HuH-7.5 (cell line): ENCODE data around the gene CNTNAP2.
"Not testable (repeated sequence)": the region's sequence is repeated elsewhere in the genome, so short reads cannot be mapped to it uniquely, and the experiment has no call there.

Experiments
- DNase-seq: peaks from one replicate; pipeline ENCODE4 v3.0.0; 2011; ENCODE audit warnings: low spot score

The CNTNAP2 gene

GRCh38 chr7:147650991-147651390 lies 1534.4 kb downstream of the CNTNAP2 start:
- no peak for DNase-seq

- no peak for DNase-seq
Measured at GRCh38 chr7:147651601-147652000, 1535.0 kb downstream of the CNTNAP2 start.

- no peak for DNase-seq
Measured at GRCh38 chr7:147653456-147653855, 1536.9 kb downstream of the CNTNAP2 start.

- no peak for DNase-seq
Measured at GRCh38 chr7:147658392-147658967, 1541.9 kb downstream of the CNTNAP2 start.

- DNase-seq, result no peak
Measured at GRCh38 chr7:147659036-147659995, 1542.7 kb downstream of the CNTNAP2 start.

- DNase-seq, result no peak
Measured at GRCh38 chr7:147664541-147664940, 1547.9 kb downstream of the CNTNAP2 start.

DNA sequence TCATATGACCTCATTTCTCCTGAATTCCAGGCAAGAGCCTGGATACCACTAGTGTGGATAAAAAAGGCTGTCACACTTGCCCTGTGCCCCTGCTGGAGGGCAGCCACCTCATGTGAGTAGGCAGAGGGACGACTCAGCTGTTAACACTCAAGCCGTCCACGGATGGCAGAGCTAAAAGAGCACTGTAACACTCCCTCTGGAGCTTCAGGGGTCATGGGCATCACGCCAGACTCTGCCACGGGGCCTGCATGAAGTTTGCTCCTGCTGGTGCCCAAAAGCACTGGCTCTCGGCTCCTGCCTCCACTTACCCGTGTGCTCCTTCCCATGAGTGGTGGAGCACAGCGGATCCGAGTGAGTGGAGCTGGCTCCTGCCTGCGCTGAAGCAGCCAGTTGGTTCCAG lies 1554.2 kb downstream of the CNTNAP2 start:
- DNase-seq, result no peak

- no peak for DNase-seq
Measured at GRCh38 chr7:147674705-147675104, 1558.1 kb downstream of the CNTNAP2 start.

DNA sequence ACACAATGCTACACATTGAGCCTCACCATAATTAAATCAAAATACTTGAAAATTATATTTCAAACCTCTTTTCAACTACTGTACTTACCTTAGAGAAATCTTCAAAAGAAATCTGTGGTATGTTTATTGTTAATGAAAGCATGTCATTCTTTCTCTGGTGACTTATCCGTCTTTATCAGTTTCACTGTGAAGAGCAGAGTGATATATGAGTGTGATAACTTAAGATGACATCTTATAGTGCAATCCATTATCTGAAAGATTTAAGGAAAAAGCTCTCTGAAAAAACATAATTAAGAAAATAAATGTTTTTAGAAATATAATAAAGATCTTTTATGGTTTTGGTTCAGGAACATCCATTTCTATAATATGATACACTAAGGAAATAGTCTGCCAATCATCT lies 1562.3 kb downstream of the CNTNAP2 start:
- DNase-seq, result no peak

DNA sequence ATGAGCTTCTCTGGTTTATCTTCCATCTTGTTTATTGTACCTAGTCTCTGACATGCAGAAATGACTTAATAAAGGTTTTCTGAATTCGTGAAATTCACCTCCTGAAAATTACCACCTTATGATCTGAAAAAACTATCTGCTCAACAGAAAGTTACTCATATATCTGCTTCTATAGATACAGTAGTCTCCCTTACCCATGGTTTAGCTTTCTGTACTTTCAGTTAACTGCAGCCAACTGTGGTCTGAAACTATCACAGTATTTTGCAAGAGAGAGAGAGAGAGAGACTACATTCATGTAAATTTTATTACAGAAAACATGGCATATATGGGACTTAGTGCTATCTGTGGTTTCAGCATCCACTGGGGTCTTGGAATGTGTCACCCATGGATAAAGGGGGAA lies 1564.9 kb downstream of the CNTNAP2 start:
- DNase-seq, result no peak

GRCh38 chr7:147700702-147701101 lies 1584.1 kb downstream of the CNTNAP2 start:
- DNase-seq, result no peak

DNA sequence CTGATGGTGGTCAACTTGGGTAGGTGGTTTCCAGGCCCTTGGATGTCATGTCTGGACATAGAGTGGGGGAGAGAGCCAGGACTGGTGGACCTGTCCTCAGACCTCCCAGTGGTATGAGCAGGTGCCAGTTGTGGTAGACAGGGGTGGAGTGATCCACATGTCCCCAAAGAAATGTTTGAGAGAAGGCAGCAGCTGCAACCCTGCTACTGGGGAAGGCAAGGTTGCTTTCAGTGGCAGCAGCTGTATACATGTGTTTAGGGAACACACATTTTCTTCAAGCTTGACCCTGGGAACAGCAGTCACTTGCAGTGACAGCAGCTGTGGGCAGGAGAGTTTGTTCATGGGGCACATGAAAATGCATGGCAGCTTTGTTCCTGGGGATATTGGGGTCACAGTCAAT lies 1591.3 kb downstream of the CNTNAP2 start:
- no peak for DNase-seq

GRCh38 chr7:147708871-147709270 lies 1592.3 kb downstream of the CNTNAP2 start:
- DNase-seq, result no peak

DNA sequence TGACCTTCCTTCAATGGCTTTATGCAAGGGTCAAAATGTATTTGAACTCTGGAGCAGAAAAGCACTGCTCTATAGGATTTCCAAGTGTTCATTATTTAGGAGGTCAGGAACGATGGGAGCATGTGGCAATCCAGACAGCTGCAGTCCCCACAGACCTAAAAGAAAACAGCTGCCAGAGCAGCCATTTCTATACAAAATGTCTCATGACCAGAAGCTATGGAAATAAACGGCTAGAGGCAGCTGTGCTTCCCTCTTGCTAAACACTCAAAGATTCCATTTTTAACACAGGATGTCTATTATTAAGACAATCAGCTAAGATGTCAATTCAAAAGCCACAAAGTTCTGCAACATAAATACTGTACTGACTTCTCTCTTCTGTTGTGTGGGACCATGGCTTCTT lies 1594.8 kb downstream of the CNTNAP2 start:
- no peak for DNase-seq

DNA sequence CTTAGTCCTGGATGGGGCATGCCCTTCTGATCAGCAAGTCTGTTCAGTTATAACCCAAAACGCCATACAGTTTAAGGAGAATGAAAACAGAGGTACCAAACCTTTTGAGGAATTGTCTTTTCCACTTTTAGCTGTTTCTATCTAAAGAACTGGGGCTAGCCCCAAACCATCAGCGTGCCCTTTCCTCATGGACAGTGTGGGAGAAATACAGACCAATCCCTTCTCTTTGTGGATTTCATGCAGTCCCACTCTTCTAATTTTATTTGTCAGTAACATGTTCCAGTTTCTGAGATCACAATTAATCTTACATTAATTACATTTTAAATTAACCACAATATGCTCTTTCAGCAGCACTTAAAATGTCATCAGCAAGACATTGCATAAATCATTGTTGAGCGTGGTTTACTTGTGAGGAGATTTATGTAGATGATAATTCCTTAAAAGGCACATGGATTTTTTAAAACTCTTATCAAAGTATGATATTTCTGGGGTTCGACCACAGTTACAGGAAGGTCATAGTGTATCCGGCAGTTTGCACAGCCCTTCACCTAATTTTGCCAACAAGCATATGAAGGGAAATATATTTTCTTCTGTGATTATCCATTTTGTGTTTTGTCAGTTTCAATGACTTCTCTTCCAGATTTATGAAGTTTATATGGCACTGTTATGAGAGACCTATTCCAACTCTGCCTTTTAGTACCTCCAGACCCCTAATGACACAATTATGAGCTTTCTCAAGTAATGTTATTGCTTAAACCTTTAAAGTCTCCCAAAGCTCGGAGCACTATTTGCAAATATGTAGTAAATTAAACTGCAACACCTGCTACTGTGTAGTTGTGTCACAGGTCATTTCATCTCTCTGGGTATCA lies 1605.6 kb downstream of the CNTNAP2 start:
- DNase-seq, result no peak

DNA sequence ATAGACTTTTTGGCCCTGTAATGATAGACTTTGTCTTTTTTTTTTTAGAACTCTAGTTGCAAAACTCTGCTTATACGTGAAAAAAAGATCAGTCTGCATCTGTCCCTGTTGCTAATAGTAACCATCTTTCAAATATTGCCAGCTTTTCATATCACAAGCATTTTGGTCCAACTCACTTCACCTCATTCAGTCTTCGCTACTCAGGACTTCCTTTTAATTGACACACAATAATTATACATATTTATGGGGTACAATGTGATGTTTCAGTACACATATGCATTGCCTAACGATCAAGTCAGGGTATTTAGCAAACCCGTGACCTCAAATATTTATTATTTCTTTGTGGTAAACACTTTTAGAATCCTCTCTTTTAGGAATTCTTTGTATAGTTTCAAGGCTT lies 1606.9 kb downstream of the CNTNAP2 start:
- DNase-seq, result no peak

DNA sequence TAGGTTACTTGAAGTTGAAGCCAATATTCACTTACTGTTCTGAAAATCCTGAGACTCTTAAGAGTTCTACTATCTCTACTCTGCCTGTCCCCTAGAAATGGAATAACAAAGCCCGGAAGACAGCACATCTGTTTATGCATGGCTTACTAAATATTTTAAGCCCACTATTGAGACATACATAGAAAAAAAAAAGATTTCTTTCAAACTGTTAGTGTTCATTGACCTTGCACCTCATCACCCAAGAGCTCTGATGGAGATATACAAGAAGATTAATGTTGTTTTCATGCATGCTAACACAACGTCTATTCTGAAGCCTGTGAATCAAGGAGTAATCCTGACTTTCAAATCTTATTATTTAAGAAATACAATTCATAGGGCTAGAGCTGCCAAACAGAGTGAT lies 1614.7 kb downstream of the CNTNAP2 start:
- no peak for DNase-seq

- not testable (repeated sequence) for DNase-seq
Measured at GRCh38 chr7:147737559-147738214, 1621.1 kb downstream of the CNTNAP2 start.

DNA sequence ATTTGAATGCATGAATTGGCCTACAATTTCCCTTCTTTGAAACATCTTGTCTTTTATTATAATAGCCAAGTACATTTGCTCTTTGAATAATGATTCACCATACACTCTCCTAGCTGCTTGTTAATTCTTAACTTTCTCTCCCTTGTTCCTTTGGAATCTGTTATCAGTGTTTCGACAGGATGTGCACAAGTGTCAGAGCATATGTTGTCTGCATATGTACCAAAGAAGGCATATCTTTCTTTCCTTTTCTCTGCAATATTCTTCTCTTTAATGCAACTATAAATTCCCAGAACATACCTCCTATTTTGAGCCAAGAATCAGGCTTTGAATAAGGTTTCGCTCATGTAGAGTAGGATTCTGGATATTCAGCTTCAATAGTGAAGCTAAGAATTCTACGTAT lies 1625.7 kb downstream of the CNTNAP2 start:
- no peak for DNase-seq

- no peak for DNase-seq
Measured at GRCh38 chr7:147756300-147756699, 1639.7 kb downstream of the CNTNAP2 start.

GRCh38 chr7:147759327-147759943 lies 1642.8 kb downstream of the CNTNAP2 start:
- no peak for DNase-seq

DNA sequence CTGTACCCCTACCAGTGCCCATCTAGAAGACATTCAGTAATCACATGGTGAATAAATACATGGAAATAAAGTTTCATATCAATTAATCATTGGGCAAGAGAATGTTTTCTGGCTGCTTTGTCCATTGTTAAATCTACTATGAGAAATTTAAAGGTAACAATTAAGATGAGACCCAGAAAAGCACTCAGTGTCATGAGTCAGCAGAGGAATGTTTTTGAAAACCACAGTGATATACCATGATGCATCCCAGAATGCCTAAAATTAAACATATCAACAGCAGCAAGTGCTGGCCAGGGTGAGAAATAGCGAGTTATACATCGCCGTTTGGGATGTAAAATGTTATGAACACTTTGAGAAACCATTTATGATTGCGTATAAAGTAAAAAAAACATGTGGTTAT lies 1648.7 kb downstream of the CNTNAP2 start:
- DNase-seq, result no peak
